Left renal cortex interstitium (tissue), 4 donors: ENCODE measurements around the gene PIAS4. TPM values are rescaled to one million over a fixed set of nuclear protein-coding genes. Genes with fewer than 3 reads are reported as not detected.
A peak's percentile ranks its signal among the peaks of the same experiment; 100 is the strongest.
"Not testable (repeated sequence)": the region's sequence is repeated elsewhere in the genome, so short reads cannot be mapped to it uniquely, and the experiment has no call there.

Experiments used
- DNase-seq, 4 donors: peaks; one replicate each; pipeline ENCODE4 v3.0.0-alpha.2; 2013; ENCODE audit warnings: low read depth in 4 of 4, low spot score in 2 of 4, missing footprints in 1 of 4
- polyA plus RNA-seq, 4 donors: library from polyadenylated mRNA; unstranded; fragments of 120-200 nt; gene quantifications; one replicate each; pipeline ENCODE4 v1.2.1, GENCODE V29; 2013; ENCODE audit not compliant: insufficient read length in 4 of 4

The PIAS4 gene
- 10 to 100 TPM; 29.0 to 50.9 (median 36.3) TPM for polyA plus RNA-seq

GRCh38 chr19:4007021-4007835 lies at the start of gene PIAS4:
TSS of gene PIAS4 (plus strand) at chr19:4007736. CDS start at chr19:4007761, 25 bp downstream.
- peak in 3 of 4 donors; percentile 86 to 95 (median 93) for DNase-seq

DNA sequence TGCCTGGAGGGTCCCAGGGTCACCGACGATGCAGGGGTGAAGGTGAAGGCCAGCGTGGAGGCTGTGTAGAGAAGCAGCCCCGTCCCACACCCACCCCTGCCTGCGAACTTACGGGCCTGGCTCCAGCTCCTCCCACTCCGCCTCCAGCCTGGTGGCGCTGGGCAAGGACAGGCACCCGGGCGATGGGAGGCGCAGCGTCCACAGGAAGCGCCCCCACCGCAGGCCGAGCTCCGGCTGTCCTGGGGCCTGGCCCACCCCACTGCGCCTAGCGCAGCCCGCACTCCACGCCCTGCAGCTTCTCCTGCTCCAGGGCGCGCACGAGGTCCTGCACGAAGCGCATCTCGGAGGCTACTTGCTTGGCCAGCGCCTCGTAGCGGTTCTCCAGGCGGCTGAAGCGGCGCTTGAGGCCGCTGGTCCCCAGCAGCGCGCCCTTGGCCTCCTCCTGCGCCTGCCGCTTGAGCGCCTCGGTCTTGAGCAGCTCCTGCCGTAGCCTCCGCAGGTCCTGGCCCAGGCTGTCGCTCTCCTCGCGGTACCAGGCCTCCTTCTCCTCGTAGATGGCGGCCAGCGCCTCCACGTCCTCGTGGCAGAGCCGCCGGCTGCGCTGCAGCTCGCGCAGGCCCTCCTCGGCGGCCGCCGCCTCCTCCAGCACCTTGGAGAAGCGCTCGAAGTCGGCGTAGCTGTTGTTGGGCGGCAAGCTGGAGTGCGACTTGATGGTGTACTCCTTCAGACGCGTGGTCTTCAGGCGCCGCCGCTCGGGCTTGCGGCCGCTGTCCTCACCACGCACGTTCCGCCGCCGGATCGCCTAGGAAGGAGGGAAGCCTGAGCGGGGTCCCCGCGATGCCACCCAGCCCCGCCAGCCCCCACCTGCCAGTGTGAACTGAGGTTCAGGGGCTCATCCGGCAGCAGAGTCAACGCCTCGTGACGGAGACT lies 48.4 kb upstream of the PIAS4 start:
- no peak for DNase-seq

DNA sequence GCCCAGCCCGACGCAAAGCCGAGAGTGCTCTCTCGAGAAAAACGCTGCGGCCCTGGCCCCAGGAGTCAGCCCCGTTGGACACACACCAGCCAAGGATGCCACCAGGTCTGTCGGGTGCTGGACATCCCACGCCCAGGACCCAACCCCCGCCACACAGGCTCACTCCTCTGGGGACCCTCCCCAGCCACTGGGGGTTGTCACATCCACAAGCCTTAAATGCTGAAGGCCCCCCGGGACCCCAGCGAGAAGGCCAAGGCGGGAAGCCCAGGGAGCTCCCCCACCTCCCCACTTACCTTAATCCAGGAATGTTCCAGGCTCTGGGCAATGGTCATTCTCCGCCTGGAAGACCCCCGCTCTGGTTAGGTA lies 47.8 kb upstream of the PIAS4 start:
- no peak for DNase-seq

DNA sequence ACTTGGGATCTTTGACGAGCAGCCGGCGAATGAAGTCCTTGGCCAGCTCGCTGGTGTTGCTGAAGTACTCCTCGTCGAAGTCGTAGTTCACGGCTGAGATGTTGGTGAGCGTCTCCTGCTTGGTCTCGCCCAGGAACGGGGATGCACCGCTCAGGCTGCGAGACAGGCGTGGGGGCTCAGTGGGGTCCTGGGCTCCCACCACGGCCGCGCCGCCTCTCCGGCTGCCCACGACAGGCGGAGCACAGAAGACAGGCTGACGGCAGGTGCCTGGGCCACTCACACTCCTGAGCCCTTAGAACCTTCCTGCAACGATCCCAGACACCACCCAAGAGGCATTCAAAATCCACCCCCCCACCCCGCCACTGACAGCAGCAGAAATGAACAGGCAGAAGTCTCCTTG lies 46.5 kb upstream of the PIAS4 start:
- no peak for DNase-seq

- no peak for DNase-seq
These were observed 43.9 kb upstream of the PIAS4 start for GRCh38 chr19:3963458-3964255.

- DNase-seq, result no peak
These were observed 43.0 kb upstream of the PIAS4 start for GRCh38 chr19:3964256-3965194.

GRCh38 chr19:3966051-3967017 lies 41.2 kb upstream of the PIAS4 start:
- no peak for DNase-seq

DNA sequence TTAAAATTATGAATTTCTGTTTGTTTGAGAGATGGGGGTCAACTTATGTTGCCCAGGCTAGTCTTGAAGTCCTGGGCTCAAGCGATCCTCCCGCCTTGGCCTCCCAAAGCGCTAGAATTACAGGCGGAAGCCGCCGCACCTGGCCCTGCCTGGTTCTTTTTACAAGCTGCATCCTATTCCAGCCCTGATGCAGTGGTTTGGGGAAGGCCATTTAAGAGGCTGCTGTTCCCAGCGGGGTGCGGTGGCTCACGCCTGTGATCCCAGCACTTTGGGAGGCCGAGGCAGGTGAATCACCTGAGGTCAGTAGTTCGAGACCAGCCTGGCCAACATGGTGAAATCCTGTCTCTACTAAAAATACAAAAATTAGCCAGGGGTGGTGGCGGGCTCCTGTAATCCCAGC lies 39.6 kb upstream of the PIAS4 start:
- DNase-seq, result not testable (repeated sequence)

DNA sequence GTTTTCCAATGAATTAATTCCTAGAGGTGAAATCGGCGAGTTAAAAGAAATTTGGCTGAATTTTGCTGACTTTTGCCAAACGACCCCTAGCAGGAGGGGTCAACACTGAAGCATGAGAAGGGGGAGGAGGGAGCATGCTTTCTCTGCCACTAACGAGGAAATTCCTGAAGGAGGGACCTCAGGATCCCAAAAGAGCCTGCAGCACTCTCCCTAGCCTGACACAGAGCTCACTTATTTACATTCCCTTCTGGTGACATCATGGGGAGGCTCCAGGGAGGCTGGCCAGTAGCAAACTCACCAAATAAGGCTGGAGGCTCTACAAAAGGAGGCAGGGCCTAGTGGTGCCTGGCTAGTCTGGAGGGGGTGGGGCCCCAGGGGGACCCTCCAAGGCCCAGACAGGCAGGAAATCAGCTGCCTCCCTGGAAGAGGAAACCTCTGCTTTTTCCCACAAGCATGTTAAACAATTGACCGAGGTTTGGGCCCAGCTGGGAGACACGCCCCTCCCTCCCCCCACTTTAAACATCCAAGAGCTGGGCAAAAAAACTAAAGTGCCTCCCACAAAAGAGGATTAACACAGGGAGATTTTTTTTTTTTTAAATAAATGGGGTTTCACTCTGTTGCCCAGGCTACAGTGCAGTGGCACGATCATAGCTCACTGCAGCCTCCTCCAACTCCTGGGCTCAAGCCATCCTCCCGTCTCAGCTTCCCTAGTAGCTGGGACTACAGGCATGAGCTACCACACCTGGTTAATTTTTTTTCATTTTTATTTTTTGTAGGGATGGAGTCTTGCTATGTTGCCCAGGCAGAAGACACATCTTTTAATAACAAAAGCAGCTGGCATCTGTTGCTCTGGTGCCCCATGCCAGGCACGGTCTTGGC lies 38.7 kb upstream of the PIAS4 start:
- DNase-seq, result peak in 2 of 4 donors; percentile 72 to 84

GRCh38 chr19:3969435-3970312 lies 37.9 kb upstream of the PIAS4 start:
- DNase-seq, result no peak

DNA sequence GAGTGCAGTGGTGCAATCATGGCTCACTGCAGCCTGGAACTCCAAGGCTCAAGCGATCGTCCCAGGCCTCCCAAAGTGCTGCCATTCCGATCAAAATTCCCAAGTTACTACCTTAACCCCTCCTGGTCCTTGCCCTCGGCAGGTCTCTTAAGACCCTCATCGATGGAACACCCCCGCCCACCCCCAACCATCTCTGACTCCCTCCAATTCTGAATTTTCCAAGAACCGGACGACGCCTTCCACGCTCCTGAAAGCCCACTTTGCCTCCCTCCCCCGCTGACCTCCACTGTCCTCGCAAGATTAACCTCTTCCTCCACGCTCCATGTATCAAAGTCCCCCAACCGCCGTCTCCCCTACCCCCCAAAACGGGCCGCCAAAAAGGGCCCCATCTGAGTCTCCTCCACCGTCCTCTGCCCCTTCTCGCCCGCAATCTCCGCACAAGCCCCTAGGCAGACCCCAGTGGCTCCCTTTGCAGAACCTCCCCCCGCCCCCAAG lies 37.2 kb upstream of the PIAS4 start:
- DNase-seq, result no peak

- peak in 3 of 4 donors; percentile 83 to 95 (median 93) for DNase-seq
These were observed 36.5 kb upstream of the PIAS4 start, which contains the start of gene DAPK3 for GRCh38 chr19:3970808-3971598. TSS of gene DAPK3 (minus strand) at chr19:3971099. CDS start at chr19:3969735, 1,364 bp downstream.

DNA sequence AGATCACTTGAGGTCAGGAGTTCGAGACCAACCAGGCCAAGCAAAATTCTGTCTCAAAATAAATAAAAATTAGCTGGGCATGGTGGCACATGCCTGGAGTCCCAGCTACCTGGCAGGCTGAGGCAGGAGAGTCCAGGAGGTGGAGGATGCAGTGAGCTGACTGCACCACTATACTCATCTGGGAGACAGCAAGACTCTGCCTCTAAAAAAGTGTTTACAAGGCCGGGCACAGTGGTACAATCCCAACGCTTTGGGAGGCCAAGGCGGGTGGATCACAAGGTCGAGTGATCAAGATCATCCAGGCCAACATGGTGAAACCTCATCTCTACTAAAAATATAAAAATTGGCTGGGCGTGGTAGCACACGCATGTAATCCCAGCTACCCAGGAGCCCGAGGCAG lies 32.4 kb upstream of the PIAS4 start:
- no peak for DNase-seq

- DNase-seq, result no peak
These were observed 31.9 kb upstream of the PIAS4 start for GRCh38 chr19:3975637-3976087.
